Raji (cell line): ENCODE measurements around the gene NUDT7.

ENCODE experiments used
- POLR2A ChIP-seq: IDR thresholded peaks from 2 replicates; pipeline ENCODE4 v1.6.1; 2011; ENCODE audit warnings: low read depth, low read length, control low read depth; ENCODE audit not compliant: insufficient read depth

NUDT7 gene

GRCh38 chr16:77784441-77785372, 62.4 kb downstream of the NUDT7 start:
- TF ChIP-seq POLR2A: no peak

DNA sequence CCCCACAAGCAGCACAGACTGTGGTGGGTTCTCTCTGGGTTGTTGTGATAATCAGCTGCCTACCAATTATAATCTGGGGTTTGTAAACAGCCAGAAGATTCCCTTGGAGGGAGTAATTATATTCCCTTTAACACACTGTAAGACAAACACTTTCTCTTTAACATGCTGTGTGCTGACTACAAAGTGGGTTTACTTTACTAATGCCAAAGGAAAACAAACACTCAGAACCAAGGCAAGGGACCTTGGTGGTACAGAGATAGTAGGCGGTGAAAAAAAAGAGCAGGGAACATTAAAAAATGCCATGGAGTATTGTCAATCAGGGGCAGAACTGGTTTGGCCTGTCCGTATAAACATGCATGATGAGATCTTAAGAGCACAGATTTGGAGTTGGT, 63.1 kb downstream of the NUDT7 start:
- no peak for TF ChIP-seq POLR2A

GRCh38 chr16:77786186-77786847, 64.0 kb downstream of the NUDT7 start:
- TF ChIP-seq POLR2A: no peak

DNA sequence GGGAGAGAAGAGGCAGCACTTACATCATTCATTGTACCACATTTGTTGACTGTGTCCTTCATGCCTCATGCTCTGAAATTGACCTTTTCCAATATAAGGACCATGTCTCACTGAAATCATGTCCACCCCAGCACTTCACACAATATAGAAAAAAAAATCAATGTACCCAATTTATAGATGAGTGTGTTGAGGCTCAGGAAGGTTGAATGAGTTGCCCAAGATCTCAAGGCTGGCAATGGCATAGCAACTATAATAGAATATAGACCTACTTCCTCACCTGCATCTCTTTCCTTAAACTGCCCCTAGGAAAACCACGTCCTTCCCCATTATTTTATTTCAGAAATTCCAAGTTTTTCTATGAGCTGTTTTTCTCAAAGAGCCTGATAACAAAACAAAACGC, 65.1 kb downstream of the NUDT7 start:
- no peak for TF ChIP-seq POLR2A

DNA sequence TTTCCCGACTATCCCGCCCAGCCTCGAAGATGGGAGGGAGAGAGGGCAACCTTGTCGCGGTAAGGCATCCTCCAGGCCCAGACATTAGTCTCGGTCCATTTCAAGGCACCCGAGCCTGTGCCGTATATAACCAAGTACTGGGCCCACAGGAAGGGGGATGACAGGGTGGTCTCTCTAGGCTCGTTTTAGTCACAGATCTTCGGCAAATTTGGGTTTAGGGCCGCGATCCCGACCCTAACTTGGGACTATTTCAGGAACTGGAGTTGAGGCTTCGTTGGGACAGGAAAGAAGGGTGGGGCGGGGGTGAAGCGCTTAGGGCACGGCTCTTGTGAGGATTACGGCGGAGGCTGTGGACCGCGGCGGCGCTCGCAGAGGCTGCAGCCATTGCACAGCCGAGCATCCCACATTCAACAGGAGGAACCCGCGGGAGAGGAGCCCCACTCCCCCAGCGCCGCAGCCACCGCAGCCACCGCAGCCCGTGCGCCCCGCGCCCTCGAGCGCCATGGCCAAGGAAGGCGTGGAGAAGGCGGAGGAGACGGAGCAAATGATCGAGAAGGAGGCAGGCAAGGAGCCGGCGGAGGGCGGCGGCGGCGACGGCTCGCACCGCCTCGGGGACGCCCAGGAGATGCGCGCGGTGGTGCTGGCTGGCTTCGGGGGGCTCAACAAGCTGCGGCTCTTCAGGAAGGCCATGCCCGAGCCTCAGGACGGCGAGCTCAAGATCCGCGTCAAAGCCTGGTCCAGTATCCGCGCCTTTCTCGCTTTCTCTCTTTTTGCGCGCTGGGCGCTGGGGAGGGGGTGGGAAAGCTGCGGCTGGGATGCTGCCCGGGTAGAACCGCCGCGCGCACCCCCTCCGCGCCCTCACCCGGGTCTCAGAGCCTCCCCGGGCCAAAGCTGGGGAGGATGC, 66.1 kb downstream of the NUDT7 start, which contains the start of gene VAT1L:
Gene VAT1L, plus strand, starts transcription at position 384 of the 904 bp plus-strand sequence. Its CDS starts 119 bp downstream, at position 503.
- no peak for TF ChIP-seq POLR2A

- TF ChIP-seq POLR2A: no peak
Measured at GRCh38 chr16:77789085-77790008, 67.0 kb downstream of the NUDT7 start.

GRCh38 chr16:77790009-77790372, 67.7 kb downstream of the NUDT7 start:
- no peak for TF ChIP-seq POLR2A

DNA sequence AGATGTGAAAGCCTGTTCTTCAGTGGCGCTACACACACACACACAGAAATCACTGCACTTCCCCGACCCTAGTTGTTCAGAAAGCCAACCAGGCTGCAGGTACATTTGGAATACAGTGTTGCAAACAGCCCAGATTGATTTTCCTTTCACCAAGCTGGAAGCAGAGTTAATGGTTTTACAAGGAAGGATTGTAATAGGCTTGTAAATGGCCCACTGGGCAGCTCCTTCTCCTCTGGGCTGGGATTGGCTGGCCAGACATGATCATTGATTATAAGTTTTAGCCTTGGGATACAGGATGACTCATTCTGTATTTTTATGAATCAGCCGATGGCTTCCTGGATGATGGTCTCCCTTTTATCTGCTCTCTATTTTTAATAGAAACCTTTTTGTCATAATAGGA, 68.6 kb downstream of the NUDT7 start:
- TF ChIP-seq POLR2A: no peak
